HepG2 (cell line): ENCODE measurements around the gene DNM3. TPM values are rescaled to one million over a fixed set of nuclear protein-coding genes. Genes with fewer than 3 reads are reported as not detected.
A peak's percentile ranks its signal among the peaks of the same experiment; 100 is the strongest.

Experiments used
- BORCS8-MEF2B ChIP-seq: sonication (generic); formaldehyde crosslinking; IDR thresholded peaks from 2 replicates; pipeline ENCODE4 v1.8.0; 2022; ENCODE audit warnings: mild to moderate bottlenecking, missing genetic modification reagents
- FOXA3 ChIP-seq: IDR thresholded peaks from 2 replicates; pipeline ENCODE4 v1.6.1; 2016; ENCODE audit warnings: missing genetic modification reagents, missing compliant biosample characterization
- GATA4 ChIP-seq: sonication (generic); IDR thresholded peaks from 2 replicates; pipeline ENCODE4 v1.6.1; 2016; ENCODE audit warnings: antibody characterized with exemption, low read depth, borderline replicate concordance
- KAT7 ChIP-seq: IDR thresholded peaks from 2 replicates; pipeline ENCODE4 v1.6.1; 2018; ENCODE audit warnings: borderline replicate concordance, missing compliant biosample characterization
- PPARG ChIP-seq: conservative IDR thresholded peaks from 2 replicates; pipeline ENCODE4 v1.6.1; 2016; ENCODE audit warnings: missing biosample characterization, missing genetic modification reagents
- RNF219 ChIP-seq: sonication (generic); formaldehyde crosslinking; IDR thresholded peaks from 2 replicates; pipeline ENCODE4 v1.5.0; 2020; ENCODE audit warnings: mild to moderate bottlenecking, missing genetic modification reagents
- ZNF225 ChIP-seq: sonication (generic); formaldehyde crosslinking; IDR thresholded peaks from 2 replicates; pipeline ENCODE4 v1.4.0; 2020; ENCODE audit warnings: mild to moderate bottlenecking, missing genetic modification reagents
- ZNF296 ChIP-seq: sonication (generic); formaldehyde crosslinking; conservative IDR thresholded peaks from 2 replicates; pipeline ENCODE4 v1.5.0; 2020; ENCODE audit warnings: mild to moderate bottlenecking, missing genetic modification reagents
- polyA plus RNA-seq, 8 experiments: library from polyadenylated mRNA; depleted of rRNA in 3 of 8; stranded (reverse) in 7 of 8; unstranded in 1 of 8; fragments of >200 nt; fragmentation: Illumina TruSeq in 4 of 8; extraction: Trizol in 4 of 8; gene quantifications; 2 replicates each; pipeline versions ENCODE4 v1.2.1 to v1.2.3, GENCODE V29; 2011 to 2016; ENCODE audit warnings: low read depth in 4 of 8, missing spikeins in 1 of 8, mixed read lengths in 1 of 8; ENCODE audit not compliant: insufficient read depth in 1 of 8
- total RNA-seq, 5 experiments: library from RNA; depleted of rRNA; stranded (reverse); fragments of >200 nt; fragmentation: Illumina TruSeq; extraction: Trizol; gene quantifications; 2 replicates each; pipeline ENCODE4 v1.2.3, GENCODE V29; 2016; ENCODE audit warnings: low read depth in 1 of 5
- TF ChIP-seq, protein P1 (sequence below): sonication (generic); formaldehyde crosslinking; IDR thresholded peaks from 2 replicates; pipeline ENCODE4 v1.4.0; 2020; ENCODE audit warnings: missing genetic modification reagents, borderline replicate concordance
- TF ChIP-seq, protein P2 (sequence below): sonication (generic); formaldehyde crosslinking; IDR thresholded peaks from 2 replicates; pipeline ENCODE4 v1.5.0; 2020; ENCODE audit warnings: mild to moderate bottlenecking, missing genetic modification reagents
- TF ChIP-seq, protein P3 (sequence below): sonication (generic); formaldehyde crosslinking; IDR thresholded peaks from 2 replicates; pipeline ENCODE4 v1.4.0; 2020; ENCODE audit warnings: missing genetic modification reagents
- TF ChIP-seq, protein P4 (sequence below): sonication (generic); formaldehyde crosslinking; IDR thresholded peaks from 2 replicates; pipeline ENCODE4 v1.5.0; 2020; ENCODE audit warnings: mild to moderate bottlenecking, missing genetic modification reagents, moderate library complexity
- TF ChIP-seq, protein P5 (sequence below): sonication (generic); formaldehyde crosslinking; IDR thresholded peaks from 2 replicates; pipeline ENCODE4 v1.4.0; 2020; ENCODE audit warnings: missing genetic modification reagents
- TF ChIP-seq, protein P6 (sequence below): sonication (generic); formaldehyde crosslinking; IDR thresholded peaks from 2 replicates; pipeline ENCODE4 v1.8.0; 2023; ENCODE audit warnings: mild to moderate bottlenecking, missing genetic modification reagents

Gene DNM3
- total and polyA plus RNA-seq, 2 of the 13 experiments (the other 11 are each of a cell fraction or from before 2014, with no cell fraction given), result 0.05 TPM; not detected in 1

DNA sequence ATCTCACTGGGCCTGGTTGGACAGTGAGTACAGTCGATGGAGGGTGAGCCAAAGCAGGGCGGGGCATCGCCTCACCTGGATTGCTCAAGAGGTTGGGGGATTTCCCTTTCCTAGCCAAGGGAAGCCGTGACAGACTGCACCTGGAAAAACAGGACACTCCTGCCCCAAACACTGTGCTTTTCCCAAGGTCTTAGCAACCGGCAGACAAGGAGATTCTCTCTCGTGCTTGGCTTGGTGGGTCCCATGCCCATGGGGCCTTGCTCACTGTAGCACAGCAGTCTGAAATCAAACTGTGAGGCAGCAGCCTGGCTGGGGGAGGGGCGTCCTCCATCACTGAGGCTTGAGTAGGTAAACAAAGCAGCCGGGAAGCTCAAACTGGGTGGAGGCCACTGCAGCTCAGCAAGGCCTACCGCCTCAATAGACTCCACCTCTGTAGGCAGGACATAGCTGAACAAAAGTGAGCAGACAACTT, 590.5 kb downstream of the DNM3 start (continued):
- TF ChIP-seq, protein P1, sequence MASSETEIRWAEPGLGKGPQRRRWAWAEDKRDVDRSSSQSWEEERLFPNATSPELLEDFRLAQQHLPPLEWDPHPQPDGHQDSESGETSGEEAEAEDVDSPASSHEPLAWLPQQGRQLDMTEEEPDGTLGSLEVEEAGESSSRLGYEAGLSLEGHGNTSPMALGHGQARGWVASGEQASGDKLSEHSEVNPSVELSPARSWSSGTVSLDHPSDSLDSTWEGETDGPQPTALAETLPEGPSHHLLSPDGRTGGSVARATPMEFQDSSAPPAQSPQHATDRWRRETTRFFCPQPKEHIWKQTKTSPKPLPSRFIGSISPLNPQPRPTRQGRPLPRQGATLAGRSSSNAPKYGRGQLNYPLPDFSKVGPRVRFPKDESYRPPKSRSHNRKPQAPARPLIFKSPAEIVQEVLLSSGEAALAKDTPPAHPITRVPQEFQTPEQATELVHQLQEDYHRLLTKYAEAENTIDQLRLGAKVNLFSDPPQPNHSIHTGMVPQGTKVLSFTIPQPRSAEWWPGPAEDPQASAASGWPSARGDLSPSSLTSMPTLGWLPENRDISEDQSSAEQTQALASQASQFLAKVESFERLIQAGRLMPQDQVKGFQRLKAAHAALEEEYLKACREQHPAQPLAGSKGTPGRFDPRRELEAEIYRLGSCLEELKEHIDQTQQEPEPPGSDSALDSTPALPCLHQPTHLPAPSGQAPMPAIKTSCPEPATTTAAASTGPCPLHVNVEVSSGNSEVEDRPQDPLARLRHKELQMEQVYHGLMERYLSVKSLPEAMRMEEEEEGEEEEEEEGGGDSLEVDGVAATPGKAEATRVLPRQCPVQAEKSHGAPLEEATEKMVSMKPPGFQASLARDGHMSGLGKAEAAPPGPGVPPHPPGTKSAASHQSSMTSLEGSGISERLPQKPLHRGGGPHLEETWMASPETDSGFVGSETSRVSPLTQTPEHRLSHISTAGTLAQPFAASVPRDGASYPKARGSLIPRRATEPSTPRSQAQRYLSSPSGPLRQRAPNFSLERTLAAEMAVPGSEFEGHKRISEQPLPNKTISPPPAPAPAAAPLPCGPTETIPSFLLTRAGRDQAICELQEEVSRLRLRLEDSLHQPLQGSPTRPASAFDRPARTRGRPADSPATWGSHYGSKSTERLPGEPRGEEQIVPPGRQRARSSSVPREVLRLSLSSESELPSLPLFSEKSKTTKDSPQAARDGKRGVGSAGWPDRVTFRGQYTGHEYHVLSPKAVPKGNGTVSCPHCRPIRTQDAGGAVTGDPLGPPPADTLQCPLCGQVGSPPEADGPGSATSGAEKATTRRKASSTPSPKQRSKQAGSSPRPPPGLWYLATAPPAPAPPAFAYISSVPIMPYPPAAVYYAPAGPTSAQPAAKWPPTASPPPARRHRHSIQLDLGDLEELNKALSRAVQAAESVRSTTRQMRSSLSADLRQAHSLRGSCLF (CRISPR knock-in tag), result no peak
- TF ChIP-seq ZNF225 (CRISPR knock-in tag), result no peak
- TF ChIP-seq, protein P2, sequence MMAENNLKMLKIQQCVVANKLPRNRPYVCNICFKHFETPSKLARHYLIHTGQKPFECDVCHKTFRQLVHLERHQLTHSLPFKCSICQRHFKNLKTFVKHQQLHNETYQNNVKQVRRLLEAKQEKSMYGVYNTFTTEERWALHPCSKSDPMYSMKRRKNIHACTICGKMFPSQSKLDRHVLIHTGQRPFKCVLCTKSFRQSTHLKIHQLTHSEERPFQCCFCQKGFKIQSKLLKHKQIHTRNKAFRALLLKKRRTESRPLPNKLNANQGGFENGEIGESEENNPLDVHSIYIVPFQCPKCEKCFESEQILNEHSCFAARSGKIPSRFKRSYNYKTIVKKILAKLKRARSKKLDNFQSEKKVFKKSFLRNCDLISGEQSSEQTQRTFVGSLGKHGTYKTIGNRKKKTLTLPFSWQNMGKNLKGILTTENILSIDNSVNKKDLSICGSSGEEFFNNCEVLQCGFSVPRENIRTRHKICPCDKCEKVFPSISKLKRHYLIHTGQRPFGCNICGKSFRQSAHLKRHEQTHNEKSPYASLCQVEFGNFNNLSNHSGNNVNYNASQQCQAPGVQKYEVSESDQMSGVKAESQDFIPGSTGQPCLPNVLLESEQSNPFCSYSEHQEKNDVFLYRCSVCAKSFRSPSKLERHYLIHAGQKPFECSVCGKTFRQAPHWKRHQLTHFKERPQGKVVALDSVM (CRISPR knock-in tag), result peak; percentile 71; the same call in 1 of the 2 replicates
- TF ChIP-seq, protein P3, sequence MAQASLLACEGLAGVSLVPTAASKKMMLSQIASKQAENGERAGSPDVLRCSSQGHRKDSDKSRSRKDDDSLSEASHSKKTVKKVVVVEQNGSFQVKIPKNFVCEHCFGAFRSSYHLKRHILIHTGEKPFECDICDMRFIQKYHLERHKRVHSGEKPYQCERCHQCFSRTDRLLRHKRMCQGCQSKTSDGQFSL (CRISPR knock-in tag), result no peak
- TF ChIP-seq, protein P4, sequence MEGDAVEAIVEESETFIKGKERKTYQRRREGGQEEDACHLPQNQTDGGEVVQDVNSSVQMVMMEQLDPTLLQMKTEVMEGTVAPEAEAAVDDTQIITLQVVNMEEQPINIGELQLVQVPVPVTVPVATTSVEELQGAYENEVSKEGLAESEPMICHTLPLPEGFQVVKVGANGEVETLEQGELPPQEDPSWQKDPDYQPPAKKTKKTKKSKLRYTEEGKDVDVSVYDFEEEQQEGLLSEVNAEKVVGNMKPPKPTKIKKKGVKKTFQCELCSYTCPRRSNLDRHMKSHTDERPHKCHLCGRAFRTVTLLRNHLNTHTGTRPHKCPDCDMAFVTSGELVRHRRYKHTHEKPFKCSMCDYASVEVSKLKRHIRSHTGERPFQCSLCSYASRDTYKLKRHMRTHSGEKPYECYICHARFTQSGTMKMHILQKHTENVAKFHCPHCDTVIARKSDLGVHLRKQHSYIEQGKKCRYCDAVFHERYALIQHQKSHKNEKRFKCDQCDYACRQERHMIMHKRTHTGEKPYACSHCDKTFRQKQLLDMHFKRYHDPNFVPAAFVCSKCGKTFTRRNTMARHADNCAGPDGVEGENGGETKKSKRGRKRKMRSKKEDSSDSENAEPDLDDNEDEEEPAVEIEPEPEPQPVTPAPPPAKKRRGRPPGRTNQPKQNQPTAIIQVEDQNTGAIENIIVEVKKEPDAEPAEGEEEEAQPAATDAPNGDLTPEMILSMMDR (CRISPR knock-in tag), result no peak; the same call in 1 of the 2 replicates
- TF ChIP-seq BORCS8-MEF2B (CRISPR knock-in tag), result peak; percentile 13; the same call in 1 of the 2 replicates
- TF ChIP-seq RNF219 (CRISPR knock-in tag), result no peak
- TF ChIP-seq, protein P5, sequence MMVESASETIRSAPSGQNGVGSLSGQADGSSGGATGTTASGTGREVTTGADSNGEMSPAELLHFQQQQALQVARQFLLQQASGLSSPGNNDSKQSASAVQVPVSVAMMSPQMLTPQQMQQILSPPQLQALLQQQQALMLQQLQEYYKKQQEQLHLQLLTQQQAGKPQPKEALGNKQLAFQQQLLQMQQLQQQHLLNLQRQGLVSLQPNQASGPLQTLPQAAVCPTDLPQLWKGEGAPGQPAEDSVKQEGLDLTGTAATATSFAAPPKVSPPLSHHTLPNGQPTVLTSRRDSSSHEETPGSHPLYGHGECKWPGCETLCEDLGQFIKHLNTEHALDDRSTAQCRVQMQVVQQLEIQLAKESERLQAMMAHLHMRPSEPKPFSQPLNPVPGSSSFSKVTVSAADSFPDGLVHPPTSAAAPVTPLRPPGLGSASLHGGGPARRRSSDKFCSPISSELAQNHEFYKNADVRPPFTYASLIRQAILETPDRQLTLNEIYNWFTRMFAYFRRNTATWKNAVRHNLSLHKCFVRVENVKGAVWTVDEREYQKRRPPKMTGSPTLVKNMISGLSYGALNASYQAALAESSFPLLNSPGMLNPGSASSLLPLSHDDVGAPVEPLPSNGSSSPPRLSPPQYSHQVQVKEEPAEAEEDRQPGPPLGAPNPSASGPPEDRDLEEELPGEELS (CRISPR knock-in tag), result 0 out of 2 replicates have a peak, but pooled peaks have one; percentile 4
- TF ChIP-seq KAT7, result no peak
- peak; percentile 53 for TF ChIP-seq FOXA3
- TF ChIP-seq, protein P6, sequence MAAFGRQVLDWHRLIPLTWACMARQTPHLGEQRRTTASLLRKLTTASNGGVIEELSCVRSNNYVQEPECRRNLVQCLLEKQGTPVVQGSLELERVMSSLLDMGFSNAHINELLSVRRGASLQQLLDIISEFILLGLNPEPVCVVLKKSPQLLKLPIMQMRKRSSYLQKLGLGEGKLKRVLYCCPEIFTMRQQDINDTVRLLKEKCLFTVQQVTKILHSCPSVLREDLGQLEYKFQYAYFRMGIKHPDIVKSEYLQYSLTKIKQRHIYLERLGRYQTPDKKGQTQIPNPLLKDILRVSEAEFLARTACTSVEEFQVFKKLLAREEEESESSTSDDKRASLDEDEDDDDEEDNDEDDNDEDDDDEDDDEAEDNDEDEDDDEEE (CRISPR knock-in tag), result no peak
- no peak for TF ChIP-seq PPARG (CRISPR knock-in tag)
- TF ChIP-seq ZNF296 (CRISPR knock-in tag), result no peak
- TF ChIP-seq GATA4, result no peak
